ENCODE data around the gene CD36.

The CD36 gene

GRCh38 chr7:80639011-80639410, 569 bp downstream of the CD36 start:
- no peaks in the 10 kb centered on the region for H3K27me3 ChIP-seq (replicated peaks; ENCODE audit: control insufficient read depth, insufficient read depth, low read length)
- DNase-seq (ENCODE audit: extremely low read depth, insufficient read length) = no peak
- no peak for TF ChIP-seq CTCF (IDR thresholded peaks at IDR 0.05; ENCODE audit: insufficient read depth, low read length, poor library complexity, severe bottlenecking)

GRCh38 chr7:80640846-80641245, 2.4 kb downstream of the CD36 start:
- Histone ChIP-seq H3K36me3 (ENCODE audit: control insufficient read depth, insufficient read depth, low read length) (no peaks in the 10 kb centered on the region), H3K27me3 (replicated peaks; ENCODE audit: control insufficient read depth, insufficient read depth, low read length) (no peaks in the 10 kb centered on the region), H3K4me3 (replicated peaks; ENCODE audit: low read depth, low read length) (no peak overlapping the region)
- no peak for DNase-seq (ENCODE audit: extremely low read depth, insufficient read length)
- TF ChIP-seq CTCF (IDR thresholded peaks at IDR 0.05; ENCODE audit: insufficient read depth, low read length, poor library complexity, severe bottlenecking) = no peak

More at GRCh38 chr7:80639011-80639410, 569 bp downstream of the CD36 start:
- H3K36me3 ChIP-seq (ENCODE audit: control insufficient read depth, insufficient read depth, low read length) = no peaks in the 10 kb centered on the region
- no peak overlapping the region for H3K4me3 ChIP-seq (replicated peaks; ENCODE audit: low read depth, low read length)

- no peak for TF ChIP-seq CTCF (IDR thresholded peaks at IDR 0.05; ENCODE audit: insufficient read depth, low read length, poor library complexity, severe bottlenecking)
- Histone ChIP-seq H3K4me3 (replicated peaks; ENCODE audit: low read depth, low read length) (no peak overlapping the region), H3K36me3 (ENCODE audit: control insufficient read depth, insufficient read depth, low read length) (no peaks in the 10 kb centered on the region), H3K27me3 (replicated peaks; ENCODE audit: control insufficient read depth, insufficient read depth, low read length) (no peaks in the 10 kb centered on the region)
- DNase-seq (ENCODE audit: extremely low read depth, insufficient read length) = no peak
Measured at GRCh38 chr7:80641548-80641947, 3.1 kb downstream of the CD36 start.

GRCh38 chr7:80642871-80643270, 4.4 kb downstream of the CD36 start:
- no peak for TF ChIP-seq CTCF (IDR thresholded peaks at IDR 0.05; ENCODE audit: insufficient read depth, low read length, poor library complexity, severe bottlenecking)
- no peak overlapping the region for H3K4me3 ChIP-seq (replicated peaks; ENCODE audit: low read depth, low read length)
- no peak for DNase-seq (ENCODE audit: extremely low read depth, insufficient read length)

GRCh38 chr7:80643336-80643915, 5.0 kb downstream of the CD36 start:
- Histone ChIP-seq H3K36me3 (ENCODE audit: control insufficient read depth, insufficient read depth, low read length) (no peaks in the 10 kb centered on the region), H3K27me3 (replicated peaks; ENCODE audit: control insufficient read depth, insufficient read depth, low read length) (no peaks in the 10 kb centered on the region), H3K4me3 (replicated peaks; ENCODE audit: low read depth, low read length) (no peak overlapping the region)
- no peak for DNase-seq (ENCODE audit: extremely low read depth, insufficient read length)
- TF ChIP-seq CTCF (IDR thresholded peaks at IDR 0.05; ENCODE audit: insufficient read depth, low read length, poor library complexity, severe bottlenecking) = no peak

More at GRCh38 chr7:80642871-80643270, 4.4 kb downstream of the CD36 start:
- Histone ChIP-seq H3K36me3 (ENCODE audit: control insufficient read depth, insufficient read depth, low read length) (no peaks in the 10 kb centered on the region), H3K27me3 (replicated peaks; ENCODE audit: control insufficient read depth, insufficient read depth, low read length) (no peaks in the 10 kb centered on the region)

GRCh38 chr7:80644054-80644453, 5.6 kb downstream of the CD36 start:
- TF ChIP-seq CTCF (IDR thresholded peaks at IDR 0.05; ENCODE audit: insufficient read depth, low read length, poor library complexity, severe bottlenecking) = no peak
- Histone ChIP-seq H3K36me3 (ENCODE audit: control insufficient read depth, insufficient read depth, low read length) (no peaks in the 10 kb centered on the region), H3K4me3 (replicated peaks; ENCODE audit: low read depth, low read length) (no peak overlapping the region)

More at GRCh38 chr7:80644054-80644453, 5.6 kb downstream of the CD36 start:
- H3K27me3 ChIP-seq (replicated peaks; ENCODE audit: control insufficient read depth, insufficient read depth, low read length) = no peaks in the 10 kb centered on the region
- DNase-seq (ENCODE audit: extremely low read depth, insufficient read length) = no peak
